Endothelial cell of umbilical vein (primary cell): ENCODE measurements around the gene ZNF664.

ENCODE experiments used
- POLR2A ChIP-seq: IDR thresholded peaks from 2 replicates; pipeline ENCODE4 v1.6.1; 2012; ENCODE audit warnings: low read depth, mild to moderate bottlenecking, control low read depth, low read length
- POLR2AphosphoS5 ChIP-seq: IDR thresholded peaks from 2 replicates; pipeline ENCODE4 v1.6.1; 2012; ENCODE audit warnings: low read depth, mild to moderate bottlenecking, control low read depth, low read length, moderate library complexity; ENCODE audit not compliant: insufficient read depth
- TF ChIP-seq, protein P1 (sequence below), 2 donors: IDR thresholded peaks; 1 replicate in 1 of 2; 2 replicates in 1 of 2; pipeline ENCODE4 v1.5.1; 2011; ENCODE audit warnings: low read length in 2 of 2, mild to moderate bottlenecking in 2 of 2, moderate library complexity in 2 of 2, control low read depth in 1 of 2, inconsistent platforms in 1 of 2, low read depth in 1 of 2; ENCODE audit not compliant: insufficient read depth in 1 of 2; ENCODE audit errors: extremely low read depth in 1 of 2

DNA sequence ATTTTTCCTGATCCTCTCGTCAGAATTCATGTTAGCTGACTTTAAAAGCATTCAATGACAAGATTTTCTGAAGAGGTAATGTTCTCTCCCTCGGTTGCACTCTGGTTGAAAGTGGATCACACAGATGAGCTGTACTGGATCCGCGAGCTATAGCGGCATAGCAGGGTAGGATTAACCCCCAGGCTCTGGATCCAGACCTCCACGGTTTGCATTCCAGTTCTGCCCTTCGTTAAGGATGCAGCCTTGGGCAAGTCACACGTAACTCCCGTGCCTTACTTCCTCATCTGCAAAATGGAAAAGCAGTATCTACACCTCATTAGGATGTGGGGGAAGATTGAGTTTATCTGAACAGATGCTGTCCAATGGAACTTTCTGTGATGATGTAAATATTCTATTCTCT lies 14.1 kb upstream of the ZNF664 start:
- TF ChIP-seq POLR2A (no peak), POLR2AphosphoS5 (no peak)
- TF ChIP-seq, protein P1, sequence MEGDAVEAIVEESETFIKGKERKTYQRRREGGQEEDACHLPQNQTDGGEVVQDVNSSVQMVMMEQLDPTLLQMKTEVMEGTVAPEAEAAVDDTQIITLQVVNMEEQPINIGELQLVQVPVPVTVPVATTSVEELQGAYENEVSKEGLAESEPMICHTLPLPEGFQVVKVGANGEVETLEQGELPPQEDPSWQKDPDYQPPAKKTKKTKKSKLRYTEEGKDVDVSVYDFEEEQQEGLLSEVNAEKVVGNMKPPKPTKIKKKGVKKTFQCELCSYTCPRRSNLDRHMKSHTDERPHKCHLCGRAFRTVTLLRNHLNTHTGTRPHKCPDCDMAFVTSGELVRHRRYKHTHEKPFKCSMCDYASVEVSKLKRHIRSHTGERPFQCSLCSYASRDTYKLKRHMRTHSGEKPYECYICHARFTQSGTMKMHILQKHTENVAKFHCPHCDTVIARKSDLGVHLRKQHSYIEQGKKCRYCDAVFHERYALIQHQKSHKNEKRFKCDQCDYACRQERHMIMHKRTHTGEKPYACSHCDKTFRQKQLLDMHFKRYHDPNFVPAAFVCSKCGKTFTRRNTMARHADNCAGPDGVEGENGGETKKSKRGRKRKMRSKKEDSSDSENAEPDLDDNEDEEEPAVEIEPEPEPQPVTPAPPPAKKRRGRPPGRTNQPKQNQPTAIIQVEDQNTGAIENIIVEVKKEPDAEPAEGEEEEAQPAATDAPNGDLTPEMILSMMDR (IDR thresholded peaks at IDR 0.05; ENCODE audit: extremely low read depth in 1 of 2, insufficient read depth in 1 of 2, low read depth in 1 of 2, low read length in 2 of 2), result no peak
